Activated gamma-delta T cell treated with anti-CD3 and anti-CD28 coated beads, Interleukin-2, amount 50 U/mL, for 16 hours (primary cell): ENCODE measurements around the gene DENND4B.

Source experiments
- DNase-seq: peaks from one replicate; pipeline ENCODE4 v3.0.0-alpha.2; 2020; ENCODE audit warnings: low read depth

The DENND4B gene

GRCh38 chr1:153945131-153945794 is 1.3 kb downstream of the DENND4B start:
- peak; percentile 72 for DNase-seq

GRCh38 chr1:153944827-153945117 is 1.7 kb downstream of the DENND4B start:
- no peak for DNase-seq

- no peak for DNase-seq
Observed at GRCh38 chr1:153944005-153944826, 2.3 kb downstream of the DENND4B start.

GRCh38 chr1:153942766-153943549 is 3.6 kb downstream of the DENND4B start:
- DNase-seq = no peak

GRCh38 chr1:153941826-153942725 is 4.4 kb downstream of the DENND4B start:
- DNase-seq = no peak

- no peak for DNase-seq
Observed at GRCh38 chr1:153940756-153941155, 5.8 kb downstream of the DENND4B start.

GRCh38 chr1:153939476-153939875 is 7.0 kb downstream of the DENND4B start:
- DNase-seq = no peak

- DNase-seq = no peak
Observed at GRCh38 chr1:153938996-153939395, 7.5 kb downstream of the DENND4B start.

GRCh38 chr1:153937331-153937730 is 9.2 kb downstream of the DENND4B start:
- no peak for DNase-seq

GRCh38 chr1:153936011-153936802 is 10.3 kb downstream of the DENND4B start:
- DNase-seq = no peak

GRCh38 chr1:153934746-153935145 is 11.8 kb downstream of the DENND4B start:
- DNase-seq = no peak

- DNase-seq = no peak
Observed at GRCh38 chr1:153933955-153934354, 12.6 kb downstream of the DENND4B start.

- DNase-seq = no peak
Observed at GRCh38 chr1:153933430-153933829, 13.1 kb downstream of the DENND4B start.

GRCh38 chr1:153932156-153933131 is 14.1 kb downstream of the DENND4B start:
- DNase-seq = no peak

- DNase-seq = no peak
Observed at GRCh38 chr1:153929981-153930948, 16.3 kb downstream of the DENND4B start.

- no peak for DNase-seq
Observed at GRCh38 chr1:153929426-153929825, 17.1 kb downstream of the DENND4B start.

- no peak for DNase-seq
Observed at GRCh38 chr1:153928791-153929341, 17.7 kb downstream of the DENND4B start.

- DNase-seq = no peak
Observed at GRCh38 chr1:153928245-153928644, 18.3 kb downstream of the DENND4B start.
